ENCODE results near the gene SLC35G2. TPM values are rescaled to one million over a fixed set of nuclear protein-coding genes. Genes with fewer than 3 reads are reported as not detected.
A peak's percentile ranks its signal among the peaks of the same experiment; 100 is the strongest.

The SLC35G2 gene
- total RNA-seq, 4 donors from 2014 or later, result 2.9 to 6.4 (median 5.3) TPM

DNA sequence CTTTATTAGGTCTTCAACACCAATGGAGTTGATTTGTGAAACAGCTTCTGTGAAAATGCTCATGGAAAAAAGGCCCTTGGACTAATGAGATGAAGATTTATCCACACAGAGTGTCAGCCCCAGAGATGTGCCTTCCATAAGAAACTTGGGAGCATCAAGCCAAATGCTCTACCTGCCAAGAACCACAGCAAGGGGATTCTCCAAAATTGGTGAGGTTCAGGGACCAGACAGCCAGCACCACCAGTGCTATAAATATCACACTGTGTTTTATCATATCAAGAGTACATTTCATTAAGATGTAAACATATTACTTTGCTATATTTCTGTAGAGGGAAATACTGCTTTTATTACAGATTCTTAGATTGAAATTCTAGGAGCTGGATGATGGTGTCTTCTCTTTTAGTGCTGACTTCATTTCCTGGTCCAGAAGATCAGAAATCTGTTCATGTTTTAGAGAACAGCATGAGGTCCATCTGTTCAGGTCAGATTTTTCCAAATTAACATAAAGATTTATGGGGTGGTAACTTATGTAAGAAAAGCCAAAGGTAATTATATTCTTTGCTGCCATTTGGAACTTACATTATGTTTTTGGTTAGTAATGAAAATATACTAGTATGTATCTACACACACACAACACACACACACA is 17.7 kb downstream of the SLC35G2 start:
- intact Hi-C loops (cut with DNase I), result no loop called here
- no peak for DNase-seq (ENCODE audit: extremely low spot score)
- H3K27ac ChIP-seq (replicated peaks in 1 of 4), result peak overlapping the region; percentile 14 to 65 (median 48)
- H3K4me3 ChIP-seq, result no peak overlapping the region
- H3K4me1 ChIP-seq, result peaks cover 24 to 58% (median 51%) of the 10 kb centered on the region in 4 donors
- TF ChIP-seq EP300 (IDR thresholded peaks at IDR 0.05), result no peak
- TF ChIP-seq POLR2AphosphoS5 (IDR thresholded peaks at IDR 0.05), result peak in 1 of 2 donors; percentile 7
- H3K9me3 ChIP-seq, result no peaks in the 10 kb centered on the region
- no peaks in the 10 kb centered on the region for H3K27me3 ChIP-seq
- peaks cover 0 to 3% (median 0%) of the 10 kb centered on the region in 4 donors for H3K36me3 ChIP-seq

DNA sequence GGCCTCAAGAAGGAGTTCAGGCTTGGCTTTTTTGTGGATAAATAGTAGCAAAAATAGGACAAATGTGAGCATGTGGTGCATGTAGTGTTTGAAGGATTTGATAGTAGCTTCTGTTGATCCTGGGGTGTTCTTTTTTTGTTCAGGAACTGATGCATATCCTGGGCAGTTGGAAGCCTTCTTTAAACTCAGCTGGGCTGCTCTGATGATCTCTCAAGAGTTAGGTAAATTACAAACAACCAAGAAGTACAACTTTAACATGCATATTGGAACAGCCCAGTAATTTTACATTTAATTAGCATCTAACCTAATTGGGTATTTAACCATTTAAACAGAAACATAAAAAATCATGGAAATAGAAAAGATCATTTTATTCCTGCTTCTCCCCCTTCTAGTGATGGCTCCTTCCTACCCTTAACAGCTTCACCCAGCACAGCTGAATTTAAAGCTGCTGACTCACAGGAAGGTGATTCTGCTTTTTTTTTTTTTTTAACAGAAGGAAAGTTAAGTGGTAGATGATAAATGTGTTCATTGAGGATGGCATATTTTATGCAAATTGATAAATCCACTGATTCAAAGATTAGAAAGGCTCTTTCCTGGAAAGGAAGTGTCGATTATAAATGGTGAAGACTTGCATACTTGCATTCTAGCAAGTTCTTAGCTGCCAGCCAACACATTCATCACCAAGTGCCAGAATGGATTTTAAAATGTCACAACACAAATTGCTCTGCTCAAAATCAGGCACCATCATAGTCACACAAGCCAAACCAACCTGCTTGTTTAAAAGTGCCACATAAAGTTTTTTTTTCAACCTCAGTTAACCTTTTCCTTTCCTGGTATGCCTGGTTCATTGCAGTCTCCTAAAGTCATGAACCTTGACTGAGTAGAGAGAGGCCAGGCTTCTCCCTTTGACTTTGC is 20.0 kb downstream of the SLC35G2 start:
- WGBS, result 19% methylated on average over 1 of the region's 1 CpG
- Histone ChIP-seq H3K36me3 (peaks cover 0 to 8% (median 0%) of the 10 kb centered on the region in 4 donors), H3K4me1 (peaks cover 24 to 56% (median 51%) of the 10 kb centered on the region in 4 donors), H3K9me3 (no peaks in the 10 kb centered on the region), H3K4me3 (no peak overlapping the region), H3K27ac (replicated peaks in 1 of 4) (peak overlapping the region; percentile 35 to 56 (median 41)), H3K27me3 (no peaks in the 10 kb centered on the region)
- TF ChIP-seq EP300 (IDR thresholded peaks at IDR 0.05) (no peak), POLR2AphosphoS5 (IDR thresholded peaks at IDR 0.05) (peak in 1 of 2 donors; percentile 13), POLR2A (IDR thresholded peaks at IDR 0.05; ENCODE audit: low read depth) (no peak)
- TF ChIP-seq, protein P1, sequence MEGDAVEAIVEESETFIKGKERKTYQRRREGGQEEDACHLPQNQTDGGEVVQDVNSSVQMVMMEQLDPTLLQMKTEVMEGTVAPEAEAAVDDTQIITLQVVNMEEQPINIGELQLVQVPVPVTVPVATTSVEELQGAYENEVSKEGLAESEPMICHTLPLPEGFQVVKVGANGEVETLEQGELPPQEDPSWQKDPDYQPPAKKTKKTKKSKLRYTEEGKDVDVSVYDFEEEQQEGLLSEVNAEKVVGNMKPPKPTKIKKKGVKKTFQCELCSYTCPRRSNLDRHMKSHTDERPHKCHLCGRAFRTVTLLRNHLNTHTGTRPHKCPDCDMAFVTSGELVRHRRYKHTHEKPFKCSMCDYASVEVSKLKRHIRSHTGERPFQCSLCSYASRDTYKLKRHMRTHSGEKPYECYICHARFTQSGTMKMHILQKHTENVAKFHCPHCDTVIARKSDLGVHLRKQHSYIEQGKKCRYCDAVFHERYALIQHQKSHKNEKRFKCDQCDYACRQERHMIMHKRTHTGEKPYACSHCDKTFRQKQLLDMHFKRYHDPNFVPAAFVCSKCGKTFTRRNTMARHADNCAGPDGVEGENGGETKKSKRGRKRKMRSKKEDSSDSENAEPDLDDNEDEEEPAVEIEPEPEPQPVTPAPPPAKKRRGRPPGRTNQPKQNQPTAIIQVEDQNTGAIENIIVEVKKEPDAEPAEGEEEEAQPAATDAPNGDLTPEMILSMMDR (IDR thresholded peaks at IDR 0.05), result no peak
- no peak for DNase-seq (ENCODE audit: extremely low spot score)
- intact Hi-C loops (cut with DNase I), result no loop called here

DNA sequence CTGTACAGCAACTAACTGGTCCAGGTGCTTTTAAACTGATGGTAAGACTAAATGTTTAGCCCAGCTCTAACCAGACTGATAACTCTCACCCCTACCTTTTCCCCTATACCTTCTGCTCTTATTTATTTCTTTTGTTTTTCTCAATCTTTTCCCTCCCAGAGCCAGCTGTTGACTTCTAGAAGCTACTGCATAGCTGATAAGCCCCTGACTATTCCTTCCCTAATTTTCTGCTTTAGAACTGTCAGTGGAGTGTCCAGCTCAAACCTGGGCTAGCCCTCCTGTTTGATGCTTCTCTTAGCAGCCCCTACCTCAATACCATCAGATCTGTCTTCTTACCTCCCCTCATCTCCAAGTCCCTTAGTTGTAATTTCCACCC is 20.6 kb downstream of the SLC35G2 start:
- DNase-seq (ENCODE audit: extremely low spot score), result no peak
- Histone ChIP-seq H3K4me1 (peaks cover 24 to 55% (median 51%) of the 10 kb centered on the region in 4 donors), H3K9me3 (no peaks in the 10 kb centered on the region), H3K36me3 (peaks cover 0 to 11% (median 0%) of the 10 kb centered on the region in 4 donors), H3K27me3 (no peaks in the 10 kb centered on the region), H3K4me3 (no peak overlapping the region), H3K27ac (replicated peaks in 1 of 4) (peak overlapping the region; percentile 35 to 56 (median 41))
- intact Hi-C loops (cut with DNase I), result no loop called here
- TF ChIP-seq POLR2A (IDR thresholded peaks at IDR 0.05; ENCODE audit: low read depth) (no peak), EP300 (IDR thresholded peaks at IDR 0.05) (no peak), POLR2AphosphoS5 (IDR thresholded peaks at IDR 0.05) (no peak)
- TF ChIP-seq, protein P1 (IDR thresholded peaks at IDR 0.05), result no peak

DNA sequence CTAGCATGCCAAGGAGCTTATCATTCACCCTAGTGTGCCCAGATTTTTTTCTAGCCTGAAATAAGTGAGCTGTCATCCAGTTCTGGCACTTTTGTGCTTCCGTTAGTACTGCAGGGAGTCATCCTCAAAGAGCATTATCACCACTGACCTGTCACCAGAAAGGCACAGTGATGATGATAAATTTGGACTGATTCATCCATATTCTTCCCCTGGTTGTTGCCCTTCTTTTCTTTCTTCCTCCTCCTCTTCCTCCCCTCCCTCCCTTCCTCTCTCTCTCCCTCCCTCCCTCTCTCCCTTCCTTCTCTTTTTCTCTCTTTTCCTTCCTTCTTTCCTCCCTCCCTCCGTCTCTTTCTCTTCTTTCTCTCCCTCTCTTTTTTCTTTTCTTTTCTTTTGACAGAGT is 21.3 kb downstream of the SLC35G2 start:
- Histone ChIP-seq H3K9me3 (no peaks in the 10 kb centered on the region), H3K4me3 (no peak overlapping the region), H3K36me3 (peaks cover 0 to 11% (median 0%) of the 10 kb centered on the region in 4 donors), H3K4me1 (peaks cover 24 to 50% (median 46%) of the 10 kb centered on the region in 4 donors), H3K27me3 (no peaks in the 10 kb centered on the region), H3K27ac (replicated peaks in 1 of 4) (peak overlapping the region in 1 of 4 donors; percentile 35)
- 64% methylated on average over 2 of the region's 2 CpGs for WGBS
- DNase-seq (ENCODE audit: extremely low spot score), result no peak
- intact Hi-C loops (cut with DNase I), result no loop called here
- TF ChIP-seq POLR2A (IDR thresholded peaks at IDR 0.05; ENCODE audit: low read depth) (no peak), POLR2AphosphoS5 (IDR thresholded peaks at IDR 0.05) (no peak), EP300 (IDR thresholded peaks at IDR 0.05) (no peak)
- TF ChIP-seq, protein P1 (IDR thresholded peaks at IDR 0.05), result no peak

DNA sequence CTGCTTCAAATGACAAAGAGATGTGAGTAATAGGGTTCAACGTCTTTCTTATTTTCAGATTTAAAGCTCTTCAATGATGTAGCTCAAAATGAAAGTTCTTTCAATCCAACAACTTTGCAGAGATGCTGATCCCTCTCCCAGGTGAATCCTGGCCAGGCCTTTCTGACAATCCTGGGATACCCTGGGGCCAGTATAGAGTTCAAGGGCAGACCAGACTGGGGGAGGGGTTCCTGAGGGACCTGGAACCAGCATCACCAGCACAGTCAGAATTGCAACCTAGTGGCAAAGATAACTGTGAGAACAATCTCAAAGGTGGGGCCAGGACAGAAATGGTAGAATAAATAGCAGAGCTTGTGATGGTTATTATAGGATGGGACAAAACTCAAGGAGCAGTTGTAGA is 23.4 kb downstream of the SLC35G2 start:
- DNase-seq (ENCODE audit: extremely low spot score), result no peak
- TF ChIP-seq, protein P1 (IDR thresholded peaks at IDR 0.05), result no peak
- TF ChIP-seq EP300 (IDR thresholded peaks at IDR 0.05), result no peak
- no peak for TF ChIP-seq POLR2A (IDR thresholded peaks at IDR 0.05; ENCODE audit: low read depth)
- H3K4me1 ChIP-seq, result peaks cover 10 to 30% (median 27%) of the 10 kb centered on the region in 4 donors
- 97% methylated on average over 1 of the region's 1 CpG for WGBS
- H3K9me3 ChIP-seq, result no peaks in the 10 kb centered on the region
- intact Hi-C loops (cut with DNase I), result no loop called here
- no peak overlapping the region for H3K27ac ChIP-seq (replicated peaks in 1 of 4)
- H3K36me3 ChIP-seq, result peaks cover 0 to 15% (median 0%) of the 10 kb centered on the region in 4 donors
- no peaks in the 10 kb centered on the region for H3K27me3 ChIP-seq
- H3K4me3 ChIP-seq, result no peak overlapping the region
